ENCODE data around the gene FARP1.

GRCh38 chr13:98175823-98176222 lies 32.9 kb downstream of the FARP1 start:
- TF ChIP-seq, protein P1, sequence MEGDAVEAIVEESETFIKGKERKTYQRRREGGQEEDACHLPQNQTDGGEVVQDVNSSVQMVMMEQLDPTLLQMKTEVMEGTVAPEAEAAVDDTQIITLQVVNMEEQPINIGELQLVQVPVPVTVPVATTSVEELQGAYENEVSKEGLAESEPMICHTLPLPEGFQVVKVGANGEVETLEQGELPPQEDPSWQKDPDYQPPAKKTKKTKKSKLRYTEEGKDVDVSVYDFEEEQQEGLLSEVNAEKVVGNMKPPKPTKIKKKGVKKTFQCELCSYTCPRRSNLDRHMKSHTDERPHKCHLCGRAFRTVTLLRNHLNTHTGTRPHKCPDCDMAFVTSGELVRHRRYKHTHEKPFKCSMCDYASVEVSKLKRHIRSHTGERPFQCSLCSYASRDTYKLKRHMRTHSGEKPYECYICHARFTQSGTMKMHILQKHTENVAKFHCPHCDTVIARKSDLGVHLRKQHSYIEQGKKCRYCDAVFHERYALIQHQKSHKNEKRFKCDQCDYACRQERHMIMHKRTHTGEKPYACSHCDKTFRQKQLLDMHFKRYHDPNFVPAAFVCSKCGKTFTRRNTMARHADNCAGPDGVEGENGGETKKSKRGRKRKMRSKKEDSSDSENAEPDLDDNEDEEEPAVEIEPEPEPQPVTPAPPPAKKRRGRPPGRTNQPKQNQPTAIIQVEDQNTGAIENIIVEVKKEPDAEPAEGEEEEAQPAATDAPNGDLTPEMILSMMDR (tag by site-specific recombination; IDR thresholded peaks at IDR 0.05) = no peak
- no peak for TF ChIP-seq ZNF677 (tag by site-specific recombination; IDR thresholded peaks at IDR 0.05)
- no peak for TF ChIP-seq TCF7L2 (IDR thresholded peaks at IDR 0.05; ENCODE audit: borderline replicate concordance, low read depth, low read length)
- TF ChIP-seq ZNF138 (tag by site-specific recombination; IDR thresholded peaks at IDR 0.05; ENCODE audit: borderline replicate concordance) = no peak
- no peak for TF ChIP-seq AEBP2 (tag by site-specific recombination; IDR thresholded peaks at IDR 0.05; ENCODE audit: borderline replicate concordance)
- no peak for TF ChIP-seq ZNF2 (tag by site-specific recombination; IDR thresholded peaks at IDR 0.05)
- no peak for TF ChIP-seq ZNF837 (tag by site-specific recombination; IDR thresholded peaks at IDR 0.05)
- no peak for TF ChIP-seq ZNF747 (tag by site-specific recombination; IDR thresholded peaks at IDR 0.05)
- TF ChIP-seq, protein P2, sequence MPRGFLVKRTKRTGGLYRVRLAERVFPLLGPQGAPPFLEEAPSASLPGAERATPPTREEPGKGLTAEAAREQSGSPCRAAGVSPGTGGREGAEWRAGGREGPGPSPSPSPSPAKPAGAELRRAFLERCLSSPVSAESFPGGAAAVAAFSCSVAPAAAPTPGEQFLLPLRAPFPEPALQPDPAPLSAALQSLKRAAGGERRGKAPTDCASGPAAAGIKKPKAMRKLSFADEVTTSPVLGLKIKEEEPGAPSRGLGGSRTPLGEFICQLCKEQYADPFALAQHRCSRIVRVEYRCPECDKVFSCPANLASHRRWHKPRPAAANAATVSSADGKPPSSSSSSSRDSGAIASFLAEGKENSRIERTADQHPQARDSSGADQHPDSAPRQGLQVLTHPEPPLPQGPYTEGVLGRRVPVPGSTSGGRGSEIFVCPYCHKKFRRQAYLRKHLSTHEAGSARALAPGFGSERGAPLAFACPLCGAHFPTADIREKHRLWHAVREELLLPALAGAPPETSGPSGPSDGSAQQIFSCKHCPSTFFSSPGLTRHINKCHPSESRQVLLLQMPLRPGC (tag by site-specific recombination; IDR thresholded peaks at IDR 0.05) = no peak
- TF ChIP-seq, protein P3, sequence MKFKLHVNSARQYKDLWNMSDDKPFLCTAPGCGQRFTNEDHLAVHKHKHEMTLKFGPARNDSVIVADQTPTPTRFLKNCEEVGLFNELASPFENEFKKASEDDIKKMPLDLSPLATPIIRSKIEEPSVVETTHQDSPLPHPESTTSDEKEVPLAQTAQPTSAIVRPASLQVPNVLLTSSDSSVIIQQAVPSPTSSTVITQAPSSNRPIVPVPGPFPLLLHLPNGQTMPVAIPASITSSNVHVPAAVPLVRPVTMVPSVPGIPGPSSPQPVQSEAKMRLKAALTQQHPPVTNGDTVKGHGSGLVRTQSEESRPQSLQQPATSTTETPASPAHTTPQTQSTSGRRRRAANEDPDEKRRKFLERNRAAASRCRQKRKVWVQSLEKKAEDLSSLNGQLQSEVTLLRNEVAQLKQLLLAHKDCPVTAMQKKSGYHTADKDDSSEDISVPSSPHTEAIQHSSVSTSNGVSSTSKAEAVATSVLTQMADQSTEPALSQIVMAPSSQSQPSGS (tag by site-specific recombination; IDR thresholded peaks at IDR 0.05; ENCODE audit: low read depth) = no peak
